HG03460 (cell line): ENCODE measurements around the gene ABO.
"Not testable (repeated sequence)": the region's sequence is repeated elsewhere in the genome, so short reads cannot be mapped to it uniquely, and the experiment has no call there.

ENCODE experiments used
- ATAC-seq: cut with Tn5 transposase; IDR thresholded peaks from one replicate; pipeline ENCODE4 v1.9.1; 2021; ENCODE audit not compliant: unreplicated experiment

The ABO gene

DNA sequence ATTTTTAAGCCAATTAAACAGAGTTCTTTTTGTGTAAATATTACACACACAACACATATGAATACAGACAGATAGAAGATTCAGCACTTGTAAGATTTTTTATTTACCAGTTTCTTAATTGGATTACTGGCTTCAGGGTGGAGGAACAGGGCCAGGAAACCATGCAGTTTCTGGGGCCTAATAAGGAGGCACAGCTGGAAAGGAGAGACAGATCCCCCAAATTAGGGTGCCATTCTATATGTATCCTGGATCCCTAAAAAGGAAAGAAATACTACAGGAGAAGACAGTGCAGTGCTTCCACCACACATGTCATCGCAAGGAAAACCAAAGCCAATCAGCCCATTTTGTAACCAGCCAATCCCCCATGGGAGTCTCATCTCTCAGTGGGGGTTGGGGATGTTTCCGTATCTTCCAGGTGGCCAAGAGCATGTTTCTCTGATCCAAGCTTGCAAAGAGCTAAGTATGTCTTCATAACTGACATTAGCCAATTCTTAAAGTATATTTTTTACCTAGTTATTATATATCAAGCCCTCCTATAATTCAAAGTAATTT lies 15.8 kb upstream of the ABO start:
- no peak for ATAC-seq

DNA sequence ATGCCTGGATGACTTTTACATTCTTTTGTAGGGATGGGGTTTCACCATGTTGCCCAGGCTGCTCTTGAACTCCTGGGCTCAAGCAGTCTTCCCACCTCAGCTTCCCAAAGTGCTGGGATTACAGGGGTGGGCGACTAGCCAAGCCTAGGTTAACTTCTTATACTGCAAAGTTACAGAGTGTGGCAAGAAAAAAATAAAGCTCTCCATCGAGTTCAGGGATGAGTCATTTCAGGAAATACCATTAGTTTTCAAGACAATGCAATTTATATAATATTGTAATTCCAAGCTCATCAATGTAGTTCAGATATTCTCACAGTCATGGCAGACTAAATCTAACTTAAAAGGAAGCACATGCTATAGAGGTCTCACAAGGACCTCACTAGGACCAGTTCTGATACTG lies 11.5 kb upstream of the ABO start:
- no peak for ATAC-seq

DNA sequence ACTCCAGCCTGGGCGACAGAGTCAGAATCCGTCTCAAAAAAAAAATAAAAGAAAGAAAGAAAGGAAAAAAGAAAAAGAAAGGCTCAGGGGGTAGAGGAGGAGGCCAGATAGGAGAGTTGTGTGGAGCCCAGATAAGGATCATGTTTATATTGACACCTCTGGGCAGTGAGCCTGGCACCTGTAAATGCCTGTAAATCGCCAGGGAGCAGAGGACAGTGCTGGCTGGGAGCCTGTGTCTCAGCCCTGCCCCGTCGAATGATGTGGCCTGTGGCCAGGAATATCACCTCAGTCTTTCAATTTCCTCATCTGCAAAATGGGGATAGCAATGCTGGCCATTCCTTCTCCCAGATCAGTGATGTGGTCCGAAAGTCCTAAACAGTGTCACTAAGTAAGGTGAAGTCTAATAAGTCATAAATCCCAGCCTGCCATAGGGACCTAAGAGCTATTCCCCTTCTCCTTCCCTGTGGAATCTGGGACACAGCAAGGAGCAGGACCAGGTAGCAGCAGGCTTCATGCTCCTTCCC lies 10.3 kb upstream of the ABO start:
- no peak for ATAC-seq

DNA sequence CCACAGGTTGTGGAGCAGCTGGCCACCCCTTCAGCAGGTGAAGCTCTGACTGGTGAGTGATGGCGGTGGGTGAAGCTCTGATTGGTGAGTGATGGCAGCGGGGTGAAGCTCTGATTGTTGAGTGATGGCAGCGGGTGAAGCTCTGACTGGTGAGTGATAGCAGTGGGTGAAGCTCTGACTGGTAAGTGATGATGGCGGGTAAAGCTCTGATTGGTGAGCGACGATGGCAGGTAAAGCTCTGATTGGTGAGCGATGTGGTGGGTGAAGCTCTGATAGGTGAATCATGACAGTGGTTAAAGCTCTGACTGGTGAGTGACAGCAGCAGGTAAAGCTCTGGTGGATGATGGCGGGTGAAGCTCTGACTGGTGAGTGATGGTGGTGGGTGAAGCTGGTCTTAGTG lies 9.4 kb upstream of the ABO start:
- no peak for ATAC-seq

DNA sequence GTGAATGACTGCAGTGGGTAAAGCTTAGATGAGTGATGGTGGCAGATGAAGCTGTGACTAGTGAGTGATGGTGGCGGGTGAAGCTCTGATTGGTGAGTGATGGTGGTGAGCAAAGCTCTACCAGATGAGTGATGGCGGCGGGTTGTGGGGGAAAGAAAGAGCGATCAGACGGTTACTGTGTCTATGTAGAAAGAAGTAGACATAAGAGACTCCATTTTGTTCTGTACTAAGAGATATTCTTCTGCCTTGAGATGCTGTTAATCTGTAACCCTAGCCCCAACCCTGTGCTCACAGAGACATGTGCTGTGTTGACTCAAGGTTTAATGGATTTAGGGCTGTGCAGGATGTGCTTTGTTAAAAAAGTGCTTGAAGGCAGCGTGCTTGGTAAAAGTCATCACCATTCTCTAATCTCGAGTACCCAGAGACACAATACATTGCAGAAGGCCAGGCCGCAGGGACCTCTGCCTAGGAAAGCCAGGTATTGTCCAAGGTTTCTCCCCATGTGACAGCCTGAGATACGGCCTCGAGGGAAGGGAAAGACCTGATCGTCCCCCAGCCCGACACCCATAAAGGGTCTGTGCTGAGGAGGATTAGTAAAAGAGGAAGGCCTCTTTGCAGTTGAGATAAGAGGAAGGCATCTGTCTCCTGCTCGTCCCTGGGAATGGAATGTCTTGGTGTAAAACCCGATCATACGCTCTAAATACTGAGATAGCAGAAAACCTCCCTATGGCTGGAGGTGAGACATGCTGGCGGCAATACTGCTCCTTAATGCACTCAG lies 8.4 kb upstream of the ABO start:
- ATAC-seq: not testable (repeated sequence)

DNA sequence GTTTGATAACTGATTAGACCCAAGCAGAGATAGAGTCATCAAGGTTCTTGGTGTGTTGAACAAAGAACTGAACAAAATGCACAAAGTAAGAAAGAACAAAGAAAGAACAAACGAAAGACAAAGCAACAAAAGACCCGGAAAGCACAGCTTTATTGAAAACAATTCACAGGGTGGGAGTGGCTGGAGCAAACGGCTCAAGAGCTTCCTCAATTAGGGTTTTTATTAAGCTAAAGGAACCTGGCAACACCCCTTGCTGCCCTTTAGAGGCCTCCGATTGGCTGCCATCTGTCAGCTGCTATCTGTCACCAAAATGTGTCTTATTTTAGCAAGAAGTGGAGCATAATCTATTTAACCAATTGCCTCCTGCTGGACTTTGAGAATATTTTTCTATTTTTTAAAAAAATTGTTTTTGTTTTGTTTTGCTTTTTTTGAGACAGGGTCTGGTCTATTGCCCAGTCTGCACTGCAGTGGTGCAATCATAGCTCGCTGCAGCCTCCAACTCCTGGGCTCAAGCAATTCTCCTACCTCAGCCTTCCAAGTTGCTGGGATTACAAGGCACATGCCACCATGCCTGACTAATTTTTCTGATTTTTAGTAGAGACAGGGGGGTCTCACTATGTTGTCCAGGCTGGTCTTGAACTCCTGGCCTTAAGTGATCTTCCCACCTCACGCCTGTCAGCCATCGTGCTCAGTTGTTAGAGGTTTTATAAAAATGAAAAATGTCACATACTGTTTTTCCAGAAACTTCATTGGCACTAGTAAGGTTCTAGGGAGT lies 7.7 kb upstream of the ABO start:
- ATAC-seq: no peak

DNA sequence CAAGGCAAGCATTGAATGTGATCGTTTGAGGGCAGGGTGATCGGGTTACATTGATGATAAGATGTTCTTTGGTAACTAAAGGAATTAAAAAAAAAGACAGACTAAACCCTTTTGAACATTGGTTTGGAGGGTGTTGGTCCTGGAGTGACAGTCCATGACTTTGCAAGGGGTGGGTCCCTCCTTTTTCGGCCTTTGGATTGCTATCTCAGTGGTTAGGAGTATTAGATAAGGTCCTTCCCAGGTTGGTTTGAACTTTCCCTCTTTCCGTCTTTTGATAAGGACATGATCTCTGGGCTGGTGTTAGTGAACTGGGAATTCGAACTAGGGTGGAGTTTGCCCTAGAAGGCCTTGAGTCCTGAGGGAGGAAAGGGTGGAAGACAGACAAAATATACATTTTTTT lies 5.4 kb upstream of the ABO start:
- no peak for ATAC-seq

DNA sequence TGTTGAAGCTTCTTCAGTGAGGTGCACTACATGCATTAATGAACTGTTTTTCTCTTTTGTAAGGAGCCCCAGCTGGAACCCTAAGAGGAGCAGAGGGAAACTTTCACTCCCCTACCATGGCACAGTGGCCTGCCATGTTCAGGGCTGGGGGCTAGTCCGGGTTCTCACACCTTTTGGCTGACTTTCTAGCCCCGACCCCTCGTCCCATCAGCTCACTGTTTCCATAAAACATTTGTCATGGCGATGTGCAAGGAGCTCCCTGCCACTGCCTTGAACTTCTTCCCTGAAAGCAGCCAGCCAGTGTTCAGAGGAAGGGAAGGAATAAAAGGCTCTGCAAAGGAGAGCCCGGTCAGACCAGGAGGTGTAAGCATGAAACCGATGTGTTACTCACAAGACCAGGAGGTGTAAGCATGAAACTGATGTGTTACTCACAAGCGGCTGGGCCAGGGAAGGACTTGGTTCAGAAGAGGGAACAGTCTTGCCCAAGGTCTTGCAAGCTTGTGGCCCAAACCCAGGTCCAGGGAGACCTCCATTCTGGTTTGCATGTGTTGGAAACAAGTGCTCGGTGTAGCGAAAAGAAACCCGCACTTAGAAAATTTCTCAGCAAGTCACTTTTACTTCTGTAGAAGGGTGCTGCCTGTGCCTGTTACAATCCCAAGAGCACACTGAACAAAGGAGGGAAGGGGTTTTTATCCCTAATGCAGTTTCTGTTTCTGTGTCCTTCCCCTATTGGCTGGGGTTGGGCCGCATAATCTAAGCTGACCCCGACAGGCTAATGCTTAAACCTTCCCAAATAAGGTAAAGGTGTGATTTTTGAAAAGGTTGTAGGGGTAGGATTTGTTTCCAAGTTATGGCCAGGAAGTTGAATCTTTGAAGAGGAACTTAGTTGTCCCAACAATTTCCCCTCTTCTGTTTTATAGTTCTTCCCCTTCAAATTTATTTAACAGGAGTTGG lies 3.4 kb upstream of the ABO start:
- no peak for ATAC-seq

DNA sequence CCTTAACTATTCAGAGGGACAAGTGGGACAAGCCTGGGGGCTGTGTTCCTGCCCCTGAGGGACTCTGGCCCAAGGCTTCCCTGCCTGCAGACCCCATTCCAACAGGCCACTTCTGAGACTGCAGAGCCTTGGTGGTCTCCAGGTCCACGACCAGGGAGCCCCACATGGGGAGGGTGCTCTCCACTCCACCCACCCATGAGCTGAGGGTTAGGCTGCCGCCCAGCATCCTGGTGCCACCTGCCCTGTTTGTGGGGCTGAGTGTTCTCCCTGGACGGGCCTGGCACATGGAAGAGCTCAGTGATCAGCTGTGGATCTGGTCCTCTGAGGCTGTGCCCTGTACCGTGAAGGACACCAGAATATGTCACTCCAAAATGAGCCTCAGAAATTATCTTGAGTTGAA lies 2.5 kb upstream of the ABO start:
- ATAC-seq: no peak

DNA sequence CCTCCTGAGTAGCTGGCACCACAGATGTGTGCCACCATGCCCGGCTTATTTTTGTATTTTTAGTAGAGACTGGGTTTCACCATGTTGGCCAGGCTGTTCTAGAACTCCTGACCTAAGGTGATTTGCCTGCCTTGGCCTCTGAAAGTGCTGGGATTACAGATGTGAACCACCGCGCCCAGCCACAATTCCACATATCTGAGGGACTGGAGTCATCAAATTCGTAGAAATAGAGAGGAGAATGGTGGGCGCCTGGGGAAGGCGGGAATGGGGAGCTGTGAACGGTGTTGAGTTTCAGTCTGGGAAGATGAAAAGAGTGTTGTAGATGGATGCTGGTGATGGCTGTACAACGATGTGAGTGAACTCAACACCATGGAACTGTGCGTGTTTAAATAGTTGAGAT lies 1.9 kb upstream of the ABO start:
- ATAC-seq: no peak

DNA sequence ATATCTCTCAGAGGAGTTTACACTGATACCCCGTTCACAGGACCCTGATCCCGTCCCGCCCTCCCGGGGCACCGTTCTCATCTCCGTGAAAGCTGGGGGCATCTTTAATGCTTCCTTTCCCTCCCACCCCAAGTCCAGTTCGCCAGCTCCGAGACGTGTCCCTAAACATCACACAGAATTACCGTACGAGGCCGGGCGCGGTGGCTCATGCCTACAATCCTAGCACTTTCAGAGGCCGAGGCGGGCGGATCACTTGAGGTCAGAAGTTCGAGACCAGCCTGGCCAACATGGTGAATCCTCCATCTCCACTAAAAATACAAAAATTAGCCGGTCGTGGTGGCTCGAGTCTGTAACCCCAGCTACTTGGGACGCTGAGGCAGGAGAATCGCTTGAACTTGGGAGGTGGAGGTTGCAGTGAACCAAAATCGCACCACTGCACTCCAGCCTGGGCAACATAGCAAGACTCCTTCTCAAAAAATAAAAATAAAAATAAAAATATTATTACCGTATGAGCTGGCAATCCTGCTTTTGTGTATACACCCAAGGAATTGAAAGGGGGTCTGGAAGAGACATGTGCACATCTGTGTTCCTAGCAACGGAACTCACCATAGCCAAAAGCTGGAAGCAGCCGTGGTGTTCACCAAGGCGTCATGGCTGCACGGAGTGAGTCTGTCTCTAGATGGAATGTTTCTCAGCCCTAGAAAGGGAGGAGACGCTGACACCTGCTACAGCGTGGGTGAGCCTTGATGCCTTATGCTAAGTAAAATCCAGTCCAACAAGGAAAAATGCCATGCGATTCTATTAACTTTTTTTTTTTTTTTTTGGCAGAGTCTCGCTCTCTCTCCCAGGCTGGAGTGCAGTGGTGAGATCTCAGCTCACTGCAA lies 1.2 kb upstream of the ABO start:
- no peak for ATAC-seq

DNA sequence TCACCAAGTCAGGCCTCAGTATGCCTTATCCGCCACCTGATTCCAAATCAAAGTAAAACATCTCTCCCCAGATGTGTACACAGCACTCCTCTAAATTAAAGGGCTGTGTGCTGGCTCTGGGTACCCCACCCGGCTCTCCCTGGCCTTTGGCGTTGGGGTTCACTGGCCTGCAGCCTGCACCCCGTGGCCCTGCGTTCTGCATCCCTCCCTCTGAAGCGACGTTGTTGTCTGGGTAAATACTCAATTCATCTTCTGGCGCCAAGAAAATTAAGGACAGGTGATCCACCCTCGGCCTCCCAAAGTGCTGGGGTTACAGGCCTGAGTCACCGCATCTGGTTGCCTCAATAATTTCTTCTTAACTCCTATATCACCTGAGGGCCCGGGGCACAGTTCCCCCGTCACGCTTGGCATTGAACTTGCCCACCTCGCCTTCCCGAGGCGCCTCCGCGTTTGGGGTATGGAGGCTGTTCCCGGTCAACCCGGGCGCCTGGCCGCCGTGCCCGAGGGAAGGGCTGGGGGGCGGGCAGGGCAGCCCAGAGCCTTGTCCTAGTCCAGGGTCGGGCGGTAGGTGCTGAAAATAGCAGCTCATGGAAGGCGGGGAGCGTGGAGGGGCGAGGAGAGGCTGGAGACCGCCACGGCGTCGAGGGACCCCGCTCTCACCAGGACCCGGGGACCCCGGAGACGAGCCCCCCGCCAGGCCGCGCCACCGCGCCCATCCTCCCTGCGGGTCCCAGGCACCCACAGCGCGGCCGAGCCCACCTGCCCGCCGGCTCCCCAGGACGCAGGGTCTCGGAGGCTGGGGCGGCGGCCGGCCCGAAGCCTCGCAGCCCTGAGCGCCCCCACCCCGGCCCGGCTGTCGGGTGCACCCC lies 531 bp downstream of the ABO start:
- no peak for ATAC-seq

DNA sequence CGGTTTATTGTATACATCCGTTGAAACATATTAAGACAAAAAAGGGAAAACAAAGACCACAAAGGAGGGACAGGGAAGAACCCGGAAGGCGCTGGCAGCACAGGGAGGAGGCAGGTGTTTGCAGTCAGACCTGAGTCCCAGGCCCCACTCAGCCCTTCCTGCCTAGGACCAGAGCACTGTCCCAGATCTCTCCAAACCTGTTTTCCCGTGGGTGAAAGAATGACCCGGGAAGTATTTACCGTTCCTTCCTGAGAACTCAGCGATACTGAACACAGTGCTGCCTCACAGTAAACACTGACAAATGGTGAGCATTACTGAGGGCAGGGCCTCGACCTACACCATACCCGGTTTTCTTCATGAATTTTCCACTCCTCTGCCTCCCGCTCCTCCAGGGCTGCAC lies 1.2 kb downstream of the ABO start:
- ATAC-seq: no peak

DNA sequence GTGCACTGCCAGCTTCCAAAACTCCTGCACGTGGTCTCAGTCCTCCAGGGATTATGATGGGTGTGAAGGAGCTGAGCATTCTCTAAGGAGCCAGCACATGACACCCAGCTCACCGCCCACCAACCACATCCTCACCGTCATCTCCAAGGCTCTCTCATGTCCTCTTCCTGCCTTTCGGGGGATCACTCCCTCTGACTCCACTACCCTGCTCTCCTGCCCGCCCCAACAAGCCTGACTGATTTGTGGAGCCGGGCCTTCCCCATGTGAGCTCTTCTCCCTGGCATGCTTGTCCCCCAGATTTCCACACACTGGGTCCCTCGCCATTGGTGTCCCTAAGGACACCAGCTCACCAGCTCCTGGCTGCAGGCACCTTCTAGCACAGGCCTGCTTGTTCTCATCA lies 1.9 kb downstream of the ABO start:
- ATAC-seq: no peak

DNA sequence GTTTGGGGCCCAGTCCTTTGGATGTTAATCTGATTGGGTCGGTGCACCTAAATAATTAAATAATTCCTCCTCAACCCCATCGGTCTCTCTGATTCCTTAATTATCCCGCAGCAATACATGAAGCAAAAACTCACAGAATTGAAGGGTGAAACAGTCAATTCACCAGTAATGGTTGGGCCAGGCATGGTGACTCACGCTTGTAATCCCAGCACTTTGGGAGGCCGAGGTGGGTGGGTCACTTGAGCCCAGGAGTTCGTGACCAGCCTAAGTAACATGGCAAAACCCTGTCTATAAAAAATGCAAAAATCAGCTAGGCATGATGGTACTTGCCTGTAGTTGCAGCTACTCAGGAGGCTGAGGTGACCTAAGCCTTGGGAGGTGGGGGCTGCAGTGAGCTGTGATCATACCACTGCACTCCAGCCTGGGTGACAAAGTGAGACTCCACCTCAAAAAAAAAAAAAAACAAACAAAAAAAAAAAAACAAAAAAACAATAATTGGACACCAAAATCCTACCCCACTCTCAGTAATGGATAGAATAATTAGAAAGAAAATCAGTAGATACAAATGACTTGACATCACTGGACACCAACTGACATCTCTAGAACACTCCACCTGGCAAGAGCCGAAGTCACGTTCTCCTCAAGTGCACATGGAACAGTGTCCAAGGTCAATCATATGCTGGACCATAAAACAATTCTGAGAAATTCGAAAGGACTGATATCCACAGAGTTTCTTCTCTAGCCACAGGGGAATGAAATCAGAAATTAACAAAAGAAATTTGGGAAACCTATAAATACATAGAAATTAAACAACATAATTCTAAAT lies 5.3 kb downstream of the ABO start:
- ATAC-seq: no peak

DNA sequence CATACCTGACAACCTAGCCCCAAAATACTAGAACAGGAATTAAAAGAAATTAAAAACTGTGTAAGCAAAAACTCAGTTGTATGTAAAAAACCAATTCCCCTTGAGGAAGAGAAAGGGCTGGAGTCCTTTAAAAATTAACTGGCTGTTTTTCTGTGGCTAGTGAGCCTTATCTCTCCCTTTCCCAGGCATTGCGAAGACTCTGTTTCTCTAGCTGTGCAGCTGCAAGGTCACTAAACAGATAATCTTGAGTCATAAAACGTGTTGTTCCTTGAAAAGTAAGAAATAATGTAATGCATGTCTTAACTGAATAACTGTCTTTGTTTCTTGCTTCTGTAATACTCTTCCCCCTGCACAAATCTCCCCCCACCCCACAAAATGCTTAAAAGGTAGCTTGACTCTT lies 5.9 kb downstream of the ABO start:
- ATAC-seq: not testable (repeated sequence)

DNA sequence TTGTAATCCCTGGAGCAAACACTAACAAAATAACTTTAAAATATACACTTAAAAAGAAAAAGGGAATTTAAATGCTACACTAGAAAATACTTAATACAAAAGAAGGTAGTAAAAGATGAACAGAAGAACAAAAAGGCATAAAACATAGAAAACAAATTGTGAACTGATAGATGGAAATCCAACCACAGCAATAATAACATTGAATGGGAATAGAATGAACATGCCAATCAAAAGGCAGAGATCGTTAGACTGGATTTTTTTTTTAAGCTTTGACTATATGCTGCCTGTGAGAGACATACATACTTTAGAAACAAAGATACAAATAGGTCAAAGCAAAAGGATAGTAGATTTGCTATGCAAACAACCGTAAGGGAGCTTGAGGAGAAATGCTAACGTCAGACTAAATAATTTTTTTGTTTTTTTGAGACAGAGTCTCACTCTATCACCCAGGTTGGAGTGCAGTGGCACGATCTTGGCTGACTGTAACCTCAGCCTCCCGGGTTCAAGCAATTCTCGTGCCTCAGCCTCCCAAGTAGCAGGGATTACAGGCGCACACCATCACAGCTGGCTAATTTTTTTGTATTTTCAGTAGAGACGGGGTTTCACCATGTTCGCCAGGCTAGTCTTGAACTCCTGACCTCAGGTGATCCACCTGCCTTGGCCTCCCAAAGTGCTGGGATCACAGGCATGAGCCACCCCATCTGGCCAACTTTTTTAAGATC lies 6.5 kb downstream of the ABO start:
- ATAC-seq: no peak
